Pancreas (tissue), 10 donors: Measurements from ENCODE around the gene KATNIP. TPM values are rescaled to one million over a fixed set of nuclear protein-coding genes. Genes with fewer than 3 reads are reported as not detected.

Source experiments
- ATAC-seq, 4 donors: fragments of 200-7000 bp; cut with Tn5 transposase; one replicate each; pipeline versions ENCODE4 v1.8.0 to v1.9.1; 2020; ENCODE audit warnings: mild to moderate bottlenecking in 4 of 4, moderate library complexity in 4 of 4
- DNase-seq, 6 donors: peaks; one replicate each; pipeline ENCODE4 v3.0.0-alpha.2; 2020
- FAIRE-seq: peaks from 2 replicates; lab custom pipeline; 2012; peaks lifted over from hg19 to GRCh38; lab: Jason Lieb, UNC
- H3K27ac ChIP-seq, 4 donors: fragments of 200-600 bp; sonication (generic); 1 replicate in 3 of 4; 2 replicates in 1 of 4; pipeline versions ENCODE4 v1.5.0 to v1.8.0; 2020
- H3K27me3 ChIP-seq, 4 donors: fragments of 200-600 bp; one replicate each; pipeline ENCODE4 v1.8.0; 2021
- H3K36me3 ChIP-seq, 3 donors: fragments of 200-600 bp; sonication (generic) in 1 of 3; one replicate each; pipeline versions ENCODE4 v1.5.0 to v1.8.0; 2020 to 2021
- H3K4me1 ChIP-seq, 3 donors: fragments of 200-600 bp; one replicate each; pipeline ENCODE4 v1.8.0; 2021
- H3K4me3 ChIP-seq, 4 donors: fragments of 200-600 bp; sonication (generic) in 2 of 4; one replicate each; pipeline versions ENCODE4 v1.5.0 to v1.8.0; 2020 to 2021
- H3K9me3 ChIP-seq, 4 donors: fragments of 200-600 bp; one replicate each; pipeline ENCODE4 v1.8.0; 2021
- WGBS, 2 donors: extraction: QIAGEN DNeasy Blood & Tissue Kit; methylation state at CpG; one replicate each; pipeline ENCODE4 v1.1.7; 2013; 5-methylcytosine and 5-hydroxymethylcytosine counted together
- intact Hi-C, 3 donors: fragments of 100-400 bp; cut with DNase I; formaldehyde crosslinking; loops; one replicate each; pipeline versions ENCODE4 v1.11.1 to v1.14.2; 2022
- polyA plus RNA-seq, 2 donors: library from polyadenylated mRNA; stranded (reverse); fragments of 200-250 nt; gene quantifications; one replicate each; pipeline ENCODE4 v1.2.3, GENCODE V29; 2013
- total RNA-seq, 6 donors: library from RNA; stranded (reverse); fragmentation: NEBNext Ultra II Directional in 4 of 6; extraction: Animal tissue kit (Norgen Biotek cat#: 25700) in 4 of 6; gene quantifications; one replicate each; pipeline versions ENCODE4 v1.2.1 to v1.2.4, GENCODE V29; 2021 to 2023
- TF ChIP-seq, protein P1 (sequence below), 4 donors: fragments of 200-600 bp; sonication (generic) in 3 of 4; IDR thresholded peaks; one replicate each; pipeline versions ENCODE4 v1.5.0 to v1.8.0; 2021; ENCODE audit warnings: antibody characterized with exemption in 4 of 4
- donor health status: healthy with polysubstance abuse.
- donor health status: DM: no; HTN: no; CAD: no; lungs with moderate emphysema.
- donor health status: DM: no; HTN: no; CAD: no.
- donor health status: control.
- donor health status: control.
- donor health status: Bipolar disorder and iron deficiency.
- donor health status: DM: yes; HTN: yes; CAD: no.
- donor health status: DM: no; HTN: no; CAD: no.
- donor health status: DM: no; HTN: no; CAD: no.
- donor health status: DM: yes; HTN: yes; CAD: no.

The KATNIP gene
- total and polyA plus RNA-seq, 8 donors = 10.8 to 26.7 (median 16.1) TPM

DNA sequence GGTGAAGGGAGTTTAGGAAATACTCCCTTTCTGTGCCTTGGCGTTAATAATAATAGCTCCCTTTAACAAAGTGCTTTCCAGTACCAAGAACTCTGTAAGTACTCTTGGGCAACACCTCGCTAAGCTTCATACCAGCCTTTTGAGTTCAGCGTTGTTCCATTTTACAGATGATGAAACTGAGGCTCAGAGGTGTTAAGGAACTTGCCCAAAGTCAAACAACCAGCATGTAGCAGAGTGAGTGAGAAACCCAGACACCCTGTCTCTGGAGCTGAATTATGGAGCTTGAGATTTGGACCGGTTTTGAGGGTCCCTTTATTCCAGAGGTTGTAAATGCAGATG lies 607 bp downstream of the KATNIP start:
- H3K4me1 ChIP-seq = peaks cover 5 to 27% (median 16%) of the 10 kb centered on the region in 3 donors
- no peaks in the 10 kb centered on the region for H3K36me3 ChIP-seq
- WGBS, 2 donors = 25 to 27% methylated on average over 4 of the region's 4 CpGs
- DNase-seq (no peak), ATAC-seq (no peak), FAIRE-seq (no peak)
- no peaks in the 10 kb centered on the region for H3K27me3 ChIP-seq
- no peaks in the 10 kb centered on the region for H3K9me3 ChIP-seq
- H3K4me3 ChIP-seq = peak overlapping the region; percentile 68 to 92 (median 88)
- peak overlapping the region; percentile 61 to 81 (median 70) for H3K27ac ChIP-seq
- TF ChIP-seq, protein P1, sequence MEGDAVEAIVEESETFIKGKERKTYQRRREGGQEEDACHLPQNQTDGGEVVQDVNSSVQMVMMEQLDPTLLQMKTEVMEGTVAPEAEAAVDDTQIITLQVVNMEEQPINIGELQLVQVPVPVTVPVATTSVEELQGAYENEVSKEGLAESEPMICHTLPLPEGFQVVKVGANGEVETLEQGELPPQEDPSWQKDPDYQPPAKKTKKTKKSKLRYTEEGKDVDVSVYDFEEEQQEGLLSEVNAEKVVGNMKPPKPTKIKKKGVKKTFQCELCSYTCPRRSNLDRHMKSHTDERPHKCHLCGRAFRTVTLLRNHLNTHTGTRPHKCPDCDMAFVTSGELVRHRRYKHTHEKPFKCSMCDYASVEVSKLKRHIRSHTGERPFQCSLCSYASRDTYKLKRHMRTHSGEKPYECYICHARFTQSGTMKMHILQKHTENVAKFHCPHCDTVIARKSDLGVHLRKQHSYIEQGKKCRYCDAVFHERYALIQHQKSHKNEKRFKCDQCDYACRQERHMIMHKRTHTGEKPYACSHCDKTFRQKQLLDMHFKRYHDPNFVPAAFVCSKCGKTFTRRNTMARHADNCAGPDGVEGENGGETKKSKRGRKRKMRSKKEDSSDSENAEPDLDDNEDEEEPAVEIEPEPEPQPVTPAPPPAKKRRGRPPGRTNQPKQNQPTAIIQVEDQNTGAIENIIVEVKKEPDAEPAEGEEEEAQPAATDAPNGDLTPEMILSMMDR (IDR thresholded peaks at IDR 0.05) = no peak
- intact Hi-C loops = no loop called here

DNA sequence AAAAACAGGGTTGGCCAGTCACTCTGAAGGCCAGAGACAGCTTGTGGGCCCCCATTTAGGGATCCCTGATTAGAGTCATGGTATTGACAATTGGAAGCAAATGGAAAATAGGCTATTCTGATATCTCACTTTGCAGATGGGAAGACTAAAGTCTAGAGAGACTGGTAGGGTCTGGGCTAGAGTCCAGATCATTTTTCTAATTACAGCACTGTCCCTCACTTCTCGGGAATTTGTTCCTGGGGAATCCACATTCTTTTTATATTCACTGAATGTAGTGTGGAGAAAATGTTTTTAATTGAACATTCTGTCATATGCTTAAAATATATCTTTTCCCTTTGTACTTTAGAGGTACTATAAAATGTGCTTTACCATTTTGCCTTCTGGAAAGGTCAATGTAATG lies 1.1 kb downstream of the KATNIP start:
- ATAC-seq (no peak), DNase-seq (no peak), FAIRE-seq (no peak)
- Histone ChIP-seq H3K36me3 (no peaks in the 10 kb centered on the region), H3K27me3 (no peaks in the 10 kb centered on the region), H3K27ac (no peak overlapping the region), H3K4me1 (peaks cover 7 to 27% (median 17%) of the 10 kb centered on the region in 3 donors), H3K4me3 (peak overlapping the region in 1 of 4 donors; percentile 68), H3K9me3 (no peaks in the 10 kb centered on the region)
- WGBS, 2 donors = 4 to 8% methylated on average over 1 of the region's 1 CpG
- TF ChIP-seq, protein P1 (IDR thresholded peaks at IDR 0.05) = no peak
- intact Hi-C loops = no loop called here

DNA sequence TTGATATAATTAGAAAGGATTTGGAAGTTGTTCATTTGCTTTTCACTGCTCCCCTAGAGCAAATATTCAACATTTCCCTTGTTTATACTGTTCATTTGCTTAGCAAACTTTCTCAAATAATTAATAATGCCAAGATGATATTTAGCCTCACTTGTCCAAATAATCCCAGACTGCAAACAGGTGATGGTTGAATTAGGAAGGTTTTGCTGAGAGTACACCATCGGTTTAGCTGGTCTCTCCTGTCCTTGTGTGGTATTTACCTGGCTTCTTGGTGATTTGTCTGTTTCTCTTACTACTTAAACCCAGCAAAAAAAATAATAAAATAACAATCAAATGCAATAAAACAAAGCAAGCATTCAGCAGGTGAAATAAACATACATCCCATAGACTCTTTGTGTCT lies 6.5 kb downstream of the KATNIP start:
- Histone ChIP-seq H3K4me1 (peaks cover 12 to 14% (median 12%) of the 10 kb centered on the region in 3 donors), H3K27ac (no peak overlapping the region), H3K9me3 (no peaks in the 10 kb centered on the region), H3K36me3 (no peaks in the 10 kb centered on the region), H3K27me3 (no peaks in the 10 kb centered on the region), H3K4me3 (no peak overlapping the region)
- 22 to 29% methylated on average over 1 of the region's 1 CpG for WGBS, 2 donors
- DNase-seq (no peak), ATAC-seq (peak in 2 of 4 donors; percentile 19 to 25), FAIRE-seq (no peak)
- TF ChIP-seq, protein P1 (IDR thresholded peaks at IDR 0.05) = no peak
- intact Hi-C loops = no loop called here

DNA sequence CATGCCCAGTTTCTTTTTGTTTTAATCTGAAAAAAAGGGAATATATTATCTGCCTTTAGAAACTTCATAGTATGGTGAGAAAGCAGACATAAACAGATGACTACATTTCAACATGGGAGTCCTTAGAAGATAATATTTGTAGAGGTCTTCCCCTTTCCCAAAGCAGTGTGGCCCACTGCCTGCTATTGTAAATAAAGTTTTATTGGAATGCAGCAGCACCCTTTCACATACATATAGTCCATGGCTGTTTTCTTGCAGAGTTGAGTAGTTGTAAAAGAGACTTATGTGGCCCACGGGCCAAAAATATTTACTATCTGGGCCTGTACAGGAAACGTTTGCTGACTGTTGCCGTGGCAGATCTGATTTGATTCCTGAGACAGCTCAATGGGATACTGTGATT lies 8.5 kb downstream of the KATNIP start:
- ATAC-seq (no peak), FAIRE-seq (no peak), DNase-seq (no peak)
- no peaks in the 10 kb centered on the region for H3K36me3 ChIP-seq
- H3K4me3 ChIP-seq = no peak overlapping the region
- H3K27me3 ChIP-seq = no peaks in the 10 kb centered on the region
- no peak overlapping the region for H3K27ac ChIP-seq
- no peaks in the 10 kb centered on the region for H3K9me3 ChIP-seq
- WGBS, 2 donors = 76 to 83% methylated on average over 3 of the region's 3 CpGs
- intact Hi-C loops = no loop called here
- peaks cover 12 to 17% (median 14%) of the 10 kb centered on the region in 3 donors for H3K4me1 ChIP-seq
- TF ChIP-seq, protein P1 (IDR thresholded peaks at IDR 0.05) = no peak

DNA sequence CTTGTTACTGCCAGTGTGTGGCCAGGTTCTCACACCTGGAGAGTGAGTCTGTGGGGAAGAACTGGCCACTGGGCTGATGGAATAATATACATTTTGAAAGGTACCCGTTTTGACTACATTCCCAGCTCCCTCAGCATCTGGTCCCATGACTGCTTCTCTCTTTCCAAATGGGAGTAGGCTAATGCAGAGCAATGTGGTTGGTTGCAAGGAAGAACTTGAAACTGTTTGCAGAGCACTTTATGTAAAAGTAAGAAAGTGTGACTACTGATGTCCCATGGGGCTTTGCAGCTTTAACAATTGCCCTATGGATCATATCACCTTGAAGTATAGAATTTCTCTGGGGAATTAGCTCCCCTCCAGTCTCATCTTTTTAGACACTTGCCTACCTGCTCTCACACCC lies 9.0 kb downstream of the KATNIP start:
- DNase-seq = no peak
- Histone ChIP-seq H3K9me3 (no peaks in the 10 kb centered on the region), H3K27me3 (no peaks in the 10 kb centered on the region), H3K4me3 (no peak overlapping the region), H3K27ac (no peak overlapping the region), H3K36me3 (no peaks in the 10 kb centered on the region), H3K4me1 (peaks cover 12 to 17% (median 14%) of the 10 kb centered on the region in 3 donors)
- TF ChIP-seq, protein P1 (IDR thresholded peaks at IDR 0.05) = no peak
- 82 to 95% methylated on average over 1 of the region's 1 CpG for WGBS, 2 donors
- intact Hi-C loops = no loop called here
- ATAC-seq = no peak
- no peak for FAIRE-seq
